ENCODE data around the gene MAP3K8. TPM values are rescaled to one million over a fixed set of nuclear protein-coding genes. Genes with fewer than 3 reads are reported as not detected.
"Not testable (repeated sequence)": the region's sequence is repeated elsewhere in the genome, so short reads cannot be mapped to it uniquely, and the experiment has no call there.

The MAP3K8 gene
- total RNA-seq, 1 donor from 2014 or later: 5.1 TPM

GRCh38 chr10:30467651-30468338 lies 33.8 kb downstream of the MAP3K8 start:
- no peaks in the 10 kb centered on the region for H3K36me3 ChIP-seq (ENCODE audit: insufficient read depth, low read length)
- no peaks in the 10 kb centered on the region for H4K20me1 ChIP-seq (ENCODE audit: insufficient read depth, low read length)
- no peaks in the 10 kb centered on the region for H3K9me3 ChIP-seq (ENCODE audit: insufficient read depth, low read depth, low read length)
- H2AFZ ChIP-seq (ENCODE audit: low read depth, low read length): no peak overlapping the region
- H3K27ac ChIP-seq (ENCODE audit: low read depth, low read length): no peak overlapping the region
- no peak overlapping the region for H3K4me3 Mint-ChIP-seq (ENCODE audit: unreplicated experiment)
- H3K9ac ChIP-seq (ENCODE audit: low read length): no peak overlapping the region
- FAIRE-seq (no peak), DNase-seq (ENCODE audit: low read depth) (no peak)
- H3K9me3 Mint-ChIP-seq (ENCODE audit: unreplicated experiment): peaks cover under 1% of the 10 kb centered on the region
- no peaks in the 10 kb centered on the region for H3K79me2 ChIP-seq (ENCODE audit: insufficient read depth, low read length)
- no peaks in the 10 kb centered on the region for H3K36me3 Mint-ChIP-seq (ENCODE audit: low read depth, unreplicated experiment)
- H3K4me3 ChIP-seq (ENCODE audit: insufficient read depth, low read depth, low read length): no peak overlapping the region
- peaks cover 2% of the 10 kb centered on the region for H3K27me3 ChIP-seq (ENCODE audit: insufficient read depth, low read length)
- H3K4me2 ChIP-seq (ENCODE audit: low read length): no peak overlapping the region
- no peaks in the 10 kb centered on the region for H3K27me3 Mint-ChIP-seq (ENCODE audit: low read depth, unreplicated experiment)
- H3K4me1 Mint-ChIP-seq (ENCODE audit: low read depth, unreplicated experiment): peaks cover 7% of the 10 kb centered on the region
- H3K4me1 ChIP-seq (ENCODE audit: insufficient read depth, low read length): no peaks in the 10 kb centered on the region
- H3K27ac Mint-ChIP-seq (ENCODE audit: unreplicated experiment): no peak overlapping the region
- TF ChIP-seq, protein P1, sequence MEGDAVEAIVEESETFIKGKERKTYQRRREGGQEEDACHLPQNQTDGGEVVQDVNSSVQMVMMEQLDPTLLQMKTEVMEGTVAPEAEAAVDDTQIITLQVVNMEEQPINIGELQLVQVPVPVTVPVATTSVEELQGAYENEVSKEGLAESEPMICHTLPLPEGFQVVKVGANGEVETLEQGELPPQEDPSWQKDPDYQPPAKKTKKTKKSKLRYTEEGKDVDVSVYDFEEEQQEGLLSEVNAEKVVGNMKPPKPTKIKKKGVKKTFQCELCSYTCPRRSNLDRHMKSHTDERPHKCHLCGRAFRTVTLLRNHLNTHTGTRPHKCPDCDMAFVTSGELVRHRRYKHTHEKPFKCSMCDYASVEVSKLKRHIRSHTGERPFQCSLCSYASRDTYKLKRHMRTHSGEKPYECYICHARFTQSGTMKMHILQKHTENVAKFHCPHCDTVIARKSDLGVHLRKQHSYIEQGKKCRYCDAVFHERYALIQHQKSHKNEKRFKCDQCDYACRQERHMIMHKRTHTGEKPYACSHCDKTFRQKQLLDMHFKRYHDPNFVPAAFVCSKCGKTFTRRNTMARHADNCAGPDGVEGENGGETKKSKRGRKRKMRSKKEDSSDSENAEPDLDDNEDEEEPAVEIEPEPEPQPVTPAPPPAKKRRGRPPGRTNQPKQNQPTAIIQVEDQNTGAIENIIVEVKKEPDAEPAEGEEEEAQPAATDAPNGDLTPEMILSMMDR (IDR thresholded peaks at IDR 0.05; ENCODE audit: insufficient read depth, low read depth, low read length): no peak

DNA sequence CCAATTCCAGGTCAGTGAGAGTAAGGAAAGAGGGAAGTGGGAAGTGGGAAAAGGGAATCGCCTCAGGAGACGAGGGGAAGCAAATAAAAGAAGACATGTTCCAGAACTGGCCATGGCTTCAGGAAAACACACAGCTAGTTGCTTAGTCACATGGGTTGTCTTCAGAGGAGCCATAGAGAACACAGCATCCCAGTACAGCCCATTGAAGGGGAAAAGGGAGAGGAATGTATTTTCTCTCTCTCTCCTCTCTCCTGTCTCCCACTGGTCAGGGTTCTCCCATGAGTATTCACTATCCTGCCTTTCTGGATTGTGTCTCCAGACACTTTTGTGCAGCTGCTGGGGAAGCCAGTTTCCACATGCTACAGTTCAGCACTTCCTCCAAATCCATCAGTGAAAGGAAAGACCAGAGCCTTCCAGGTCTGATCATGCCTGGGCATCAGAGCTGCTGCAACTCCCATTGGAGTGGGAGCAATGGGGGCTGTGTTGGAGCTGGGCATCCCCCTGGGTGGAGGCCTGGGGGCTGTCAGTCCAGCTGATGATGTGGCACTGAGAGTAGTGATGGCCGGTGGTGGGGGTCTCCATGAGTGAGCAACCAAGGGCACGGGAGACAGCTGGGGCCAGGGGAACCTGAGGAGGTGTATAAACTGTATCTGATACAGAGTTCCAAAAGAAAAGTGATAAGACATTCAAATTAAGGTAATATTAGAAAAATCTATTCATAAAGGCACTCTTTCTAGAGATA lies 38.6 kb downstream of the MAP3K8 start:
- no peak overlapping the region for H3K9ac ChIP-seq (ENCODE audit: low read length)
- H3K9me3 Mint-ChIP-seq (ENCODE audit: unreplicated experiment): peaks cover 12% of the 10 kb centered on the region
- peaks cover 9% of the 10 kb centered on the region for H3K27me3 Mint-ChIP-seq (ENCODE audit: low read depth, unreplicated experiment)
- no peaks in the 10 kb centered on the region for H3K36me3 ChIP-seq (ENCODE audit: insufficient read depth, low read length)
- peaks cover 2% of the 10 kb centered on the region for H3K27me3 ChIP-seq (ENCODE audit: insufficient read depth, low read length)
- H4K20me1 ChIP-seq (ENCODE audit: insufficient read depth, low read length): no peaks in the 10 kb centered on the region
- no peak for DNase-seq (ENCODE audit: low read depth)
- H3K4me1 ChIP-seq (ENCODE audit: insufficient read depth, low read length): no peaks in the 10 kb centered on the region
- FAIRE-seq: no peak
- no peak overlapping the region for H3K4me3 ChIP-seq (ENCODE audit: insufficient read depth, low read depth, low read length)
- no peaks in the 10 kb centered on the region for H3K9me3 ChIP-seq (ENCODE audit: insufficient read depth, low read depth, low read length)
- H3K36me3 Mint-ChIP-seq (ENCODE audit: low read depth, unreplicated experiment): no peaks in the 10 kb centered on the region
- H3K4me2 ChIP-seq (ENCODE audit: low read length): no peak overlapping the region
- H3K27ac Mint-ChIP-seq (ENCODE audit: unreplicated experiment): no peak overlapping the region
- TF ChIP-seq EZH2 (IDR thresholded peaks at IDR 0.05; ENCODE audit: insufficient read depth, low read length): no peak
- TF ChIP-seq, protein P1 (IDR thresholded peaks at IDR 0.05; ENCODE audit: insufficient read depth, low read depth, low read length): no peak
- no peak overlapping the region for H2AFZ ChIP-seq (ENCODE audit: low read depth, low read length)
- no peaks in the 10 kb centered on the region for H3K79me2 ChIP-seq (ENCODE audit: insufficient read depth, low read length)
- H3K4me3 Mint-ChIP-seq (ENCODE audit: unreplicated experiment): no peak overlapping the region
- no peak overlapping the region for H3K27ac ChIP-seq (ENCODE audit: low read depth, low read length)
- no peaks in the 10 kb centered on the region for H3K4me1 Mint-ChIP-seq (ENCODE audit: low read depth, unreplicated experiment)

GRCh38 chr10:30475515-30475914 lies 41.5 kb downstream of the MAP3K8 start:
- not testable (repeated sequence) for H3K27ac ChIP-seq (ENCODE audit: low read depth, low read length); H3K9ac ChIP-seq (ENCODE audit: low read length); H3K4me3 Mint-ChIP-seq (ENCODE audit: unreplicated experiment); H4K20me1 ChIP-seq (ENCODE audit: insufficient read depth, low read length); H3K4me2 ChIP-seq (ENCODE audit: low read length); H3K4me1 ChIP-seq (ENCODE audit: insufficient read depth, low read length); H3K4me1 Mint-ChIP-seq (ENCODE audit: low read depth, unreplicated experiment); DNase-seq (ENCODE audit: low read depth); FAIRE-seq; H3K36me3 ChIP-seq (ENCODE audit: insufficient read depth, low read length); H3K27me3 Mint-ChIP-seq (ENCODE audit: low read depth, unreplicated experiment); H3K9me3 ChIP-seq (ENCODE audit: insufficient read depth, low read depth, low read length); H3K27ac Mint-ChIP-seq (ENCODE audit: unreplicated experiment); H3K4me3 ChIP-seq (ENCODE audit: insufficient read depth, low read depth, low read length); H2AFZ ChIP-seq (ENCODE audit: low read depth, low read length); H3K79me2 ChIP-seq (ENCODE audit: insufficient read depth, low read length); H3K27me3 ChIP-seq (ENCODE audit: insufficient read depth, low read length); H3K36me3 Mint-ChIP-seq (ENCODE audit: low read depth, unreplicated experiment)
- H3K9me3 Mint-ChIP-seq (ENCODE audit: unreplicated experiment): peaks cover 12% of the 10 kb centered on the region
